ENCODE measurements around the gene TARM1.

The TARM1 gene

GRCh38 chr19:54029930-54030490 is 51.2 kb downstream of the TARM1 start:
- peak; percentile 27 for DNase-seq

- DNase-seq = no peak
Observed at GRCh38 chr19:54029301-54029700, 51.9 kb downstream of the TARM1 start.

- no peak for DNase-seq
Observed at GRCh38 chr19:54026656-54027055, 54.5 kb downstream of the TARM1 start.

- no peak for DNase-seq
Observed at GRCh38 chr19:54024660-54025059, 56.5 kb downstream of the TARM1 start.

GRCh38 chr19:54023191-54023590 is 58.0 kb downstream of the TARM1 start:
- no peak for DNase-seq

- DNase-seq = no peak
Observed at GRCh38 chr19:54021932-54022331, 59.2 kb downstream of the TARM1 start.

GRCh38 chr19:54021363-54021762 is 59.8 kb downstream of the TARM1 start:
- no peak for DNase-seq

All from femur (tissue), 1 donor.